K562 (cell line): ENCODE data around the gene VASH1. TPM values are rescaled to one million over a fixed set of nuclear protein-coding genes. Genes with fewer than 3 reads are reported as not detected.

Experiments used
- ATAC-seq: fragments of 200-7000 bp; cut with Tn5 transposase; 3 replicates; pipeline ENCODE4 v1.9.1; 2020; ENCODE audit warnings: moderate library complexity
- BruUV-seq: library from RNA; stranded (reverse); fragments of 400-500 nt; replicated peaks from 2 replicates; lab custom pipeline; 2021; lab: Mats Ljungman, UMichigan
- CTCF ChIA-PET: fragments of 300-600 bp; formaldehyde crosslinking; extraction: SDS; loops from one replicate; lab custom pipeline; 2021; ENCODE audit warnings: low intra/inter-chr PET ratio; lab: Yijun Ruan, JAX
- POLR2A ChIA-PET: fragments of 300-600, 350-650 bp; sonication (Branson Sonifier 250); formaldehyde crosslinking; extraction: SDS; loops from one replicate; lab custom pipeline; 2021; ENCODE audit warnings: antibody characterized with exemption, inconsistent platforms; lab: Yijun Ruan, JAX
- DNase-seq, 4 experiments: peaks; one replicate each; pipeline versions ENCODE4 v3.0.0 to v3.0.0-alpha.2; 2011 to 2018; ENCODE audit warnings: low spot score in 3 of 4, mixed read lengths in 3 of 4; ENCODE audit errors: extremely low read depth in 1 of 4
- FAIRE-seq: peaks from 2 replicates; lab custom pipeline; 2011; peaks lifted over from hg19 to GRCh38; lab: Jason Lieb, UNC
- H2AFZ ChIP-seq: 2 replicates; pipeline ENCODE4 v1.6.0; 2011; ENCODE audit warnings: low read depth, low read length, control low read depth, inconsistent platforms
- H3K27ac ChIP-seq: fragments of 200-600 bp; 3 replicates; pipeline ENCODE4 v1.8.0; 2011; ENCODE audit warnings: low read depth, mild to moderate bottlenecking, control low read depth, inconsistent platforms, low read length, moderate library complexity, mixed read lengths; ENCODE audit errors: extremely low read depth
- H3K27me3 ChIP-seq, 2 experiments: fragments of 300-600 bp in 1 of 2; 2 replicates in 1 of 2; 3 replicates in 1 of 2; pipeline versions ENCODE4 v1.6.0 to v1.8.0; 2011; ENCODE audit warnings: inconsistent platforms in 2 of 2, low read length in 2 of 2, mild to moderate bottlenecking in 1 of 2, mixed read lengths in 1 of 2, moderate library complexity in 1 of 2; ENCODE audit not compliant: control insufficient read depth in 2 of 2, insufficient read depth in 2 of 2
- H3K36me3 ChIP-seq: fragments of 300-600 bp; 3 replicates; pipeline ENCODE4 v1.8.0; 2011; ENCODE audit warnings: mild to moderate bottlenecking, low read length, inconsistent platforms; ENCODE audit not compliant: control insufficient read depth, insufficient read depth
- H3K4me1 ChIP-seq, 2 experiments: fragments of 200-600 bp in 1 of 2; replicated peaks in 1 of 2; 2 replicates in 1 of 2; 3 replicates in 1 of 2; pipeline versions ENCODE4 v1.5.1 to v1.8.0; 2011; ENCODE audit warnings: inconsistent platforms in 2 of 2, low read length in 2 of 2, mild to moderate bottlenecking in 1 of 2, mixed read lengths in 1 of 2, moderate library complexity in 1 of 2; ENCODE audit not compliant: control insufficient read depth in 2 of 2, insufficient read depth in 2 of 2
- H3K4me2 ChIP-seq: 2 replicates; pipeline ENCODE4 v1.6.1; 2011; ENCODE audit warnings: low read length, control low read depth, inconsistent platforms, mixed read lengths; ENCODE audit not compliant: insufficient read depth
- H3K4me3 ChIP-seq: fragments of 200-600 bp; sonication (generic), shearing (Covaris generic); 2 replicates; pipeline ENCODE4 v1.5.1; 2016; ENCODE audit warnings: control low read depth, inconsistent platforms
- H3K79me2 ChIP-seq: fragments of 200-600 bp; 3 replicates; pipeline ENCODE4 v1.8.0; 2011; ENCODE audit warnings: low read length, inconsistent platforms; ENCODE audit not compliant: control insufficient read depth, insufficient read depth
- H3K9ac ChIP-seq, 2 experiments: 2 replicates each; pipeline versions ENCODE4 v1.6.0 to v1.6.1; 2011; ENCODE audit warnings: low read depth in 2 of 2, low read length in 2 of 2, control low read depth in 1 of 2, inconsistent platforms in 1 of 2, mild to moderate bottlenecking in 1 of 2, mixed read lengths in 1 of 2; ENCODE audit not compliant: insufficient read depth in 1 of 2
- H3K9me1 ChIP-seq: one replicate; pipeline ENCODE4 v1.6.0; 2011; ENCODE audit warnings: inconsistent platforms, mild to moderate bottlenecking, low read length, moderate library complexity; ENCODE audit not compliant: control insufficient read depth, insufficient read depth
- H3K9me3 ChIP-seq: replicated peaks from 2 replicates; pipeline ENCODE4 v1.5.1; 2011; ENCODE audit warnings: low read depth, low read length, inconsistent platforms; ENCODE audit not compliant: control insufficient read depth, insufficient read depth
- H4K20me1 ChIP-seq: replicated peaks from 2 replicates; pipeline ENCODE4 v1.6.1; 2011; ENCODE audit warnings: low read length, inconsistent platforms, mixed read lengths; ENCODE audit not compliant: control insufficient read depth, insufficient read depth
- CEBPB ChIP-seq: fragments of 450-650 bp; IDR thresholded peaks from 2 replicates; pipeline ENCODE4 v1.6.1; 2016; ENCODE audit warnings: missing genetic modification characterization, missing compliant biosample characterization
- HMGN3 ChIP-seq: IDR thresholded peaks from 2 replicates; pipeline ENCODE4 v1.6.1; 2011; ENCODE audit warnings: borderline replicate concordance, low read depth, mild to moderate bottlenecking, mixed read lengths, low read length; ENCODE audit not compliant: insufficient read length; ENCODE audit errors: extremely low read depth
- HNRNPUL1 ChIP-seq: fragments of 200-400 bp; formaldehyde crosslinking; IDR thresholded peaks from 2 replicates; pipeline ENCODE4 v1.6.1; 2017; ENCODE audit warnings: low read length
- SMARCE1 ChIP-seq: fragments of 450-650 bp; IDR thresholded peaks from 2 replicates; pipeline ENCODE4 v1.7.1; 2016; ENCODE audit warnings: mild to moderate bottlenecking
- TBP ChIP-seq: optimal IDR thresholded peaks from 2 replicates; pipeline ENCODE3; 2011; ENCODE audit warnings: low read depth, low read length, improper control_type of control experiment
- ZBTB17 ChIP-seq: fragments of 450-650 bp; formaldehyde crosslinking; IDR thresholded peaks from 2 replicates; pipeline ENCODE4 v1.4.0; 2020; ENCODE audit warnings: mild to moderate bottlenecking
- ZNF263 ChIP-seq: sonication (generic); formaldehyde crosslinking; IDR thresholded peaks from 2 replicates; pipeline ENCODE4 v1.8.0; 2022; ENCODE audit warnings: mild to moderate bottlenecking, missing genetic modification reagents, borderline replicate concordance
- ZNF696 ChIP-seq: fragments of 250-450 bp; sonication (Bioruptor Pico); conservative IDR thresholded peaks from 2 replicates; pipeline ENCODE4 v1.4.0; 2020; ENCODE audit warnings: mild to moderate bottlenecking, moderate library complexity
- ZZZ3 ChIP-seq: fragments of 450-650 bp; IDR thresholded peaks from 2 replicates; pipeline ENCODE4 v1.6.1; 2016; ENCODE audit warnings: antibody characterized with exemption, mild to moderate bottlenecking, moderate library complexity
- WGBS: fragments of 100-300 bp; shearing (Covaris generic); methylation state at CpG from one replicate; pipeline ENCODE4 v1.1.6; 2016; ENCODE audit warnings: low coverage, mixed read lengths; ENCODE audit not compliant: insufficient coverage; ENCODE audit errors: missing lambda C conversion rate; 5-methylcytosine and 5-hydroxymethylcytosine counted together
- in situ Hi-C: fragments of 300-500 bp; cut with MboI; formaldehyde crosslinking; loops from 4 replicates; pipeline ENCODE4 v1.15.0; 2018; ENCODE audit warnings: inconsistent platforms, mixed read lengths
- intact Hi-C: fragments of 100-400 bp; cut with micrococcal nuclease; formaldehyde crosslinking; loops from 2 replicates; pipeline ENCODE4 v1.14.2; 2022
- polyA plus RNA-seq, 8 experiments: library from polyadenylated mRNA; depleted of rRNA in 4 of 8; stranded (reverse) in 5 of 8; unstranded in 3 of 8; fragments of >200 nt; fragmentation: Nextera tagmentation in 2 of 8; fragmentation: Illumina TruSeq in 1 of 8; extraction: Ambion mirVana in 2 of 8; extraction: Trizol in 1 of 8; gene quantifications; 2 replicates each; pipeline versions ENCODE4 v1.2.1 to v1.2.3, GENCODE V29; 2011 to 2014; ENCODE audit warnings: inconsistent platforms in 1 of 8, missing spikeins in 1 of 8
- total RNA-seq, 7 experiments: library from RNA; depleted of rRNA in 6 of 7; stranded (reverse); fragments of >200 nt in 6 of 7; fragmentation: Illumina TruSeq in 2 of 7; extraction: Trizol in 2 of 7; gene quantifications; 2 replicates each; pipeline versions ENCODE4 v1.2.1 to v1.2.3, GENCODE V29; 2011 to 2021; ENCODE audit warnings: low replicate concordance in 1 of 7
- TF ChIP-seq, protein P1 (sequence below): fragments of 250-450 bp; sonication (Bioruptor Pico); IDR thresholded peaks from 2 replicates; pipeline ENCODE4 v1.5.0; 2021

The VASH1 gene
- total and polyA plus RNA-seq, 9 of the 15 experiments (the other 6 are each of a cell fraction or from before 2014, with no cell fraction given): 0.01 to 0.43 (median 0.13) TPM; not detected in 1

DNA sequence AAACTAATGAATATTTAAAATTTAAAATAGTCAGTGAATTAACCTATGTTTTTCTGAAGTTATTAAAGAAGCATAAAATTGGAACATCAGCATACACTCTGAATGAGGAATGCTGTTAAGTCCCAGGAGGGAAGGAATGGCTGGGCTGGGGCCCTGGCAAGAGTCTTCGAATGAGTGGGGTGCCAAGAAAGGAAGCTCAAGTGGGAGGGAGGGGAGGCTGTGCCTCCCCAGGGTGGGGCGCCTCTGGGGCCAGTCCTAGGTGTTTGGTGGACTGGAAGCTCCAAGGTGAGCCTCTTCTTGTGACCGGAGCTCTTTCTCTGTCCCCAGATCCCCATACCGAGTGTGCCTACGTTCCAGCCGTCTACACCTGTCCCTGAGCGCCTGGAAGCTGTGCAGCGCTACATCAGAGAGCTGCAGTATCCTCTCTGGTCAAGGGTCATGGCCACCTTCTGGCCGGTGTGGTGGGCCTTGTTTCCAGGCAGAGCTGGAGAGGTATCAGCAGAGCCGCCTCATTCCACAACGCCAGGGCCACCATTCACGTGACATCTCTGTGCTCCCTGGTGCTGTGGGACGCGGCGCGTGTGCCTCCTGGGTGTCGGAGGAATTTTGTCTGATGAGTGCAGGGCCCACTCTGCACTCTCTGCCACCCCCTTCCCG, 8.5 kb downstream of the VASH1 start:
- peaks cover 4% of the 10 kb centered on the region for H3K9me1 ChIP-seq
- ChIA-PET POLR2A (interaction anchor here (0.6 to 1.1 kb wide), 2 partner anchors 11 to 46 kb away, joined by 3 read pairs; no protein-coding TSS in a partner anchor), CTCF (no interaction called here)
- in situ Hi-C loops: no loop called here
- no peak for FAIRE-seq
- intact Hi-C loops: no loop called here
- no peaks in the 10 kb centered on the region for H4K20me1 ChIP-seq
- H3K27me3 ChIP-seq: no peaks in the 10 kb centered on the region
- 55% methylated on average over 15 of the region's 18 CpGs for WGBS
- H3K36me3 ChIP-seq: no peaks in the 10 kb centered on the region
- BruUV-seq: no TSS peak
- H2AFZ ChIP-seq: no peak overlapping the region
- H3K4me3 ChIP-seq: no peak overlapping the region
- H3K4me2 ChIP-seq: no peak overlapping the region
- H3K79me2 ChIP-seq: no peaks in the 10 kb centered on the region
- TF ChIP-seq TBP: no peak
- no peak for TF ChIP-seq SMARCE1
- TF ChIP-seq HMGN3: no peak
- no peak for TF ChIP-seq CEBPB
- TF ChIP-seq ZBTB17 (CRISPR knock-in tag): no peak
- no peak for TF ChIP-seq ZZZ3
- no peak for TF ChIP-seq HNRNPUL1
- no peak for TF ChIP-seq ZNF696 (CRISPR knock-in tag)
- no peak for TF ChIP-seq ZNF263 (CRISPR knock-in tag)
- TF ChIP-seq, protein P1, sequence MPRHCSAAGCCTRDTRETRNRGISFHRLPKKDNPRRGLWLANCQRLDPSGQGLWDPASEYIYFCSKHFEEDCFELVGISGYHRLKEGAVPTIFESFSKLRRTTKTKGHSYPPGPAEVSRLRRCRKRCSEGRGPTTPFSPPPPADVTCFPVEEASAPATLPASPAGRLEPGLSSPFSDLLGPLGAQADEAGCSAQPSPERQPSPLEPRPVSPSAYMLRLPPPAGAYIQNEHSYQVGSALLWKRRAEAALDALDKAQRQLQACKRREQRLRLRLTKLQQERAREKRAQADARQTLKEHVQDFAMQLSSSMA: no peak
- no peak for ATAC-seq
- H3K9me3 ChIP-seq: no peaks in the 10 kb centered on the region
- H3K4me1 ChIP-seq: peaks cover 36 to 42% of the 10 kb centered on the region in 2 experiments
- no peak overlapping the region for H3K27ac ChIP-seq
- no peak for DNase-seq
- no peak overlapping the region for H3K9ac ChIP-seq
